HUES48 (cell line): Measurements from ENCODE around the gene CPA5.

Experiments used
- H3K27ac ChIP-seq: one replicate; pipeline ENCODE4 v1.7.0; 2013; ENCODE audit warnings: low read depth, low read length, inconsistent platforms
- H3K27me3 ChIP-seq: 2 replicates; pipeline ENCODE4 v1.6.1; 2013; ENCODE audit warnings: mild to moderate bottlenecking, low read length; ENCODE audit not compliant: control insufficient read depth, insufficient read depth
- H3K36me3 ChIP-seq: 2 replicates; pipeline ENCODE4 v1.6.1; 2013; ENCODE audit warnings: low read length; ENCODE audit not compliant: control insufficient read depth, insufficient read depth
- H3K4me1 ChIP-seq: 2 replicates; pipeline ENCODE4 v1.6.1; 2013; ENCODE audit warnings: mild to moderate bottlenecking, low read length; ENCODE audit not compliant: control insufficient read depth, insufficient read depth
- H3K4me3 ChIP-seq: 2 replicates; pipeline ENCODE4 v1.5.1; 2013; ENCODE audit warnings: mild to moderate bottlenecking, low read depth, low read length
- H3K9ac ChIP-seq: 2 replicates; pipeline ENCODE4 v1.6.1; 2013; ENCODE audit warnings: mild to moderate bottlenecking, low read depth, low read length, moderate library complexity
- H3K9me3 ChIP-seq: 2 replicates; pipeline ENCODE4 v1.6.1; 2013; ENCODE audit warnings: low read length; ENCODE audit not compliant: control insufficient read depth, insufficient read depth

CPA5 gene

DNA sequence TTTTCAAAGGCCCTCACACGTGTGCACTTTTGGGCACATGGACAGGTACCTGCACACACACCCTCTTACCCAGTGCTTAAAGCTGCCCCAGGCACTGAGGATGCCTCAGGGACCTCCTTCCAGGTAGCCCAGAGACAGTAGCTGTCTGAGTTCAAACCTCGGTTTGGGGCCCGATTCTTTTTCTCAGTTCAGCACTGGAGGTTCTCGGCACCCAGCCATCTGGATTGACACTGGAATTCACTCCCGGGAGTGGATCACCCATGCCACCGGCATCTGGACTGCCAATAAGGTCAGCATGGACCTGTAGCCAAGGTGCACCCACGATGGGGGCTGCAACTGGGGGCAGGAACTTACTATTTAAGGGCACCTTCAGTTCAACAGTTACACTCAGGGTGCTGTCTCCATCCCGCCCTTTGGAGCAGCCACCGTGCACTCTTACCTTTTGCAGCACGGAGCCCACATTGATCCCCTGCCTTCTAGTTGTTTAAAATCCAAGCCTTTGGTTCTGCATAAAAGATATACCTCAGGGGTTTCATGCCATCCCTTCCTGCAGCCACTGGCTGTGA is 17.7 kb downstream of the CPA5 start:
- Histone ChIP-seq H3K4me1 (0 out of 2 replicates have a peak, but pooled peaks cover 5% of the 10 kb centered on the region), H3K9ac (no peak overlapping the region), H3K9me3 (no peaks in the 10 kb centered on the region), H3K27ac (no peak overlapping the region), H3K4me3 (no peak overlapping the region), H3K36me3 (no peaks in the 10 kb centered on the region), H3K27me3 (no peaks in the 10 kb centered on the region)

DNA sequence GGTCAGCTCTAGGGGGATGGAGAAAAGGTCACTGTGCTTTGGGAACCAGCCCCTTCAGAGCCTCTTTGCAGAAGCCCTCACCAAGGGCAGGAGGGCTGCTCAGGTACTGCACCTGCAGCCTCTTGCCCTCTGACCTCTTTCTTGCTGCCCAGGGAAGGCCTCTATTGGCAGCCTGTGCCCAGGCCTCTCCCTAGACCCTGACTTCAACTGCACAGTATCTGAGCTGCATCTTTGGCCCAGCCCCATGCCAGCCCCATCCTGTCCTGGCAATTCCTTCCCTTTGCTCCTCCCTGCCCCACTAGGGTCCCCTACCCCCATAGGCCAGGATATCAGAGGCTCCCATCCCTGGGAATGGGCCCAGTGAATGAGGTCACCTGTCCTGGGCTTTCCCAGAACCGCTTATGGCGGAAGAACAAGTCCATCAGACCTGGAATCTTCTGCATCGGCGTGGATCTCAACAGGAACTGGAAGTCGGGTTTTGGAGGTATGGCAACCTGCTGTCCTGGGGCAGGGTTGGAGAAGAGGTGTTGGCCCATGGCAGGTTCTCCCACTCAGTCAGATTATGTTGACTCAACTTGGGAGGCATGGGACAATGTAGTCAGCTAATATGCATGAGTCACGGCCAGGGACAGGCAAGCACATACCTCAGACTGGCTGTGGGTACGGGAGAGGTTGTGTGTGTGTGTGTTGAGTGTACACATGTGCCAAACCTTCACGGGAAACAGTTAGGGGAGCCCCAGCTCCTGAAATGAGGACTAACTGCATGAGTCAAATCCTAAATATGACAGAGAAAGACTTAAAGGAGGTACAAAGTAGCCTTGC is 18.6 kb downstream of the CPA5 start:
- H3K4me1 ChIP-seq: 0 out of 2 replicates have a peak, but pooled peaks cover 5% of the 10 kb centered on the region
- H3K9ac ChIP-seq: no peak overlapping the region
- H3K27me3 ChIP-seq: no peaks in the 10 kb centered on the region

DNA sequence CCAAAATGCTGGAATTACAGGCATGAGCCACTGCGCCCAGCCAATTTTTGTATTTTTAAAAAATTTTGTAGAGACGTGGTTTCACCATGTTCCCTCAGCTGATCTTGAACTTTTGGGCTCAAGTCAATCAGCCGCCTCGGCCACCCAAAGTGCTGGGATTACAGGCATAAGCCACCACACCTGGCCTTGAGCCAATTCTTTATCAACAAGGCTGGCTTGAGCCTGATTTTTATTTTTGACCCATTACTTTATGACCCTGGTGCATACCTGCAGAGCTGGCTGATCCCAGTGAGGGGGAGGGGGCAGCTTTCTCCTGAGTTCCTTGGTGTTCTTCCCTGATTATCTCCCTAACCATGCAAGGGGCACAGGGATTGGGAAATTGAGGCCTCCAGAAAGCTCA is 19.8 kb downstream of the CPA5 start:
- no peaks in the 10 kb centered on the region for H3K9me3 ChIP-seq
- no peak overlapping the region for H3K27ac ChIP-seq
- no peak overlapping the region for H3K4me3 ChIP-seq
- no peaks in the 10 kb centered on the region for H3K36me3 ChIP-seq
- H3K9ac ChIP-seq: no peak overlapping the region
- no peaks in the 10 kb centered on the region for H3K27me3 ChIP-seq
- H3K4me1 ChIP-seq: 0 out of 2 replicates have a peak, but pooled peaks cover 5% of the 10 kb centered on the region

More for the DNA sequence above, 18.6 kb downstream of the CPA5 start:
- no peaks in the 10 kb centered on the region for H3K9me3 ChIP-seq
- no peak overlapping the region for H3K4me3 ChIP-seq
- H3K27ac ChIP-seq: no peak overlapping the region
- H3K36me3 ChIP-seq: no peaks in the 10 kb centered on the region

DNA sequence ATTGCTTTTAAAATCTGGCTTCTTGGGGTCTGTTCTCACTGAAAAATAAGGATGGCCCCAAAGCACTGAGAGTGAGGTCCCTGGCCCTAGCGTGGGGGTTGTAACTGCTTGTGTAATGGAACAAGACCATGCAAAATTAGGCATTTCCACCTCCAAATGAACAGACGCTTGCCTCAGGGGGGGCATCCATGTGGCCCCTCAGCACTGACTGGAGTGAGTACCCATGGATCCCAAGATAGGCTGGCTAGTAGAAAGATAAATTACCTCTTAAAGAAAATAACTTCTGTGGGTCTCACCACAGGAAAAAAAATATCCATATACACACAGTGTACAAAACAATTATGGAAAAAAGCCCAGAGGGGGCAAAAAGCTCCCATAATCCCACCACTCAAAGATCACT is 20.5 kb downstream of the CPA5 start:
- Histone ChIP-seq H3K27me3 (no peaks in the 10 kb centered on the region), H3K27ac (no peak overlapping the region), H3K36me3 (no peaks in the 10 kb centered on the region), H3K4me1 (0 out of 2 replicates have a peak, but pooled peaks cover 5% of the 10 kb centered on the region), H3K4me3 (no peak overlapping the region), H3K9me3 (no peaks in the 10 kb centered on the region), H3K9ac (no peak overlapping the region)

DNA sequence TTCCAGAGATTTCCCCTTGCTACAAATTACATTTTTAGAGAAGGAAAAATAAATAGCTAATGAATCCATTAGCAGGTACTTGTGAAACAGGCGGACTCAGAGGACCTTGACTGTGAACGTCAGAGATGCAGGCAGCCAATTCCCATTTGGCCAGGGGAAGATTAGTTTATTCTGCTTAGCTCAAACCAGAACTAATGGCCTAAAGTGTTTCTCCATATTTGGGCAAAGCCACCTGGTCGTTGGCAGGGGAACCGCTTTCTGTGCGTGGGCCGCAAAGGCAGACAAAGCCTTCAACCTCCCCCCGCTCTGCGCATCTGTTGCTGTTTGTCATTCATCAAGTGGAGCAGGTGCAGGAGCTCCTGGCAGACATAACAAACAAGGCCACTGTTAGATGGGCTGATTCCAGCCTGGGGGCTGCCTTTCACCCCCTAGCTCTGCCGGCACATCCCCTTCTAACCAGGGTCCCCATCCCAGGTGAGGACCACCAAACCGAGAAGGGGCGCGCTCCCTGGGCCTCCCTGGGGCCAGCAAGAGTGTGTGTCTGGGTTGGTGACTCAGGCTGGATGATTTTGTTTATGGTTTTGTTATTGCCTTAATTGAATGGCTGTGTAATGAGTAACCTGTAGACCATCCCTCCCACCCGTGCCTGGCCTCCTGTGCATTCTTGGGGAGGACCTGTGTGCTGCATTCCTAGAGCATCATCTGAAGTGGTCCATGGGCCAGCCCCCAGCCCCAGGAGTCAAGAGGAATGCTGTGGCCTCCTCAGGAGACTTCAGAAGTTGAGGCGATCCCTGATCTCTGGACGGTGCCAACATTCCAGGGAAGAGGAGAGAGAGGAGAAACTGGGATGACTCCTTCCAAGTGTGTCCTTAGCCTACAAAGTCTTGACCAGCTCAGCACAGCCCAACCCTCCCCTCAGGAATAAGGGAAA is 21.2 kb downstream of the CPA5 start:
- H3K9me3 ChIP-seq: no peaks in the 10 kb centered on the region
- no peak overlapping the region for H3K9ac ChIP-seq
- H3K36me3 ChIP-seq: no peaks in the 10 kb centered on the region
- H3K4me1 ChIP-seq: 0 out of 2 replicates have a peak, but pooled peaks cover 5% of the 10 kb centered on the region
- H3K4me3 ChIP-seq: no peak overlapping the region
- H3K27me3 ChIP-seq: no peaks in the 10 kb centered on the region
- H3K27ac ChIP-seq: peak overlapping the region; percentile 44

DNA sequence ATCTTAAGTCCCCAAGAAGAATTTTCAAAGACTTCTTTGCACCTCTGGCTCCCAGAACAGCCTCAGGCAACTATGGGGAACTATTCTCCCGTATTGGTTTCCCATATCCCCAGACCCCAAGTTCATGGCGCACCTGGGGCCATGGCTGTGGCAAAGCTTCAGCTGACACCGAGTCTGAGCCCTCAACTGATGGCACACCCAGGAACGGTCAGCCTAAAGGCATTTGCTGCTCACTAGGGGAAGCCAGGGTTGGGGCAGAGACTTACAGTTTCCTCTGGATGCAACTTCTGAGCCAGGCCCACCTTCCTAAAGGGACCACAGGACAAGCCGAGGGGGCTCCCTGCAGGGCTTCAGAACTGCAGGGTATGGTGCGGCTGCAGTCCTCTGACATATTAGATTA is 21.9 kb downstream of the CPA5 start:
- Histone ChIP-seq H3K27me3 (no peaks in the 10 kb centered on the region), H3K9me3 (no peaks in the 10 kb centered on the region), H3K36me3 (no peaks in the 10 kb centered on the region), H3K9ac (no peak overlapping the region), H3K27ac (no peak overlapping the region), H3K4me1 (0 out of 2 replicates have a peak, but pooled peaks cover 5% of the 10 kb centered on the region), H3K4me3 (no peak overlapping the region)

DNA sequence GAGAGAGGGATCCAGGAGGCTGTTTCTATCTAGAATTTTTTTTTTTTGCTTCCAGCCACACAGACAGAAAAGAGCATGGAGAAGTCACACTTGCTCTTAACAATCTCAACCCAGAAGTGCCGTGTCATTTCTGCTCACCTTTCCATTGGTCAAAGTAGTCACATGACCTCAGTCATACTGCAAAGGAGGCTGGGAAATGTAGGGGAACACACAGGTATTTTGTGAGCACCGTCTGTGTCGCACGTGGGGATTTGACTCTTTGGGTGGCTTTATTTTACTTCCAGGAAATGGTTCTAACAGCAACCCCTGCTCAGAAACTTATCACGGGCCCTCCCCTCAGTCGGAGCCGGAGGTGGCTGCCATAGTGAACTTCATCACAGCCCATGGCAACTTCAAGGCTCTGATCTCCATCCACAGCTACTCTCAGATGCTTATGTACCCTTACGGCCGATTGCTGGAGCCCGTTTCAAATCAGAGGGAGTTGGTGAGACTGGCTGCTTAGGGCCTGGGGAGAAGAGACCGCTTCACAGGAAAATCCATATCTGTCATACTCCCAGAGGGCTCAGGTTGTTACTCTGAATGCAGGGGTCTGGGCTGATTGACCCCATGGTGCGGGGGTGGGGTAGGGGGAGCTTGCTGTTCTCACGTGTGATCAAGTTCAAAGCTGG is 22.6 kb downstream of the CPA5 start:
- Histone ChIP-seq H3K4me3 (no peak overlapping the region), H3K9me3 (no peaks in the 10 kb centered on the region), H3K9ac (no peak overlapping the region), H3K36me3 (no peaks in the 10 kb centered on the region), H3K4me1 (0 out of 2 replicates have a peak, but pooled peaks cover 5% of the 10 kb centered on the region), H3K27ac (no peak overlapping the region), H3K27me3 (no peaks in the 10 kb centered on the region)

DNA sequence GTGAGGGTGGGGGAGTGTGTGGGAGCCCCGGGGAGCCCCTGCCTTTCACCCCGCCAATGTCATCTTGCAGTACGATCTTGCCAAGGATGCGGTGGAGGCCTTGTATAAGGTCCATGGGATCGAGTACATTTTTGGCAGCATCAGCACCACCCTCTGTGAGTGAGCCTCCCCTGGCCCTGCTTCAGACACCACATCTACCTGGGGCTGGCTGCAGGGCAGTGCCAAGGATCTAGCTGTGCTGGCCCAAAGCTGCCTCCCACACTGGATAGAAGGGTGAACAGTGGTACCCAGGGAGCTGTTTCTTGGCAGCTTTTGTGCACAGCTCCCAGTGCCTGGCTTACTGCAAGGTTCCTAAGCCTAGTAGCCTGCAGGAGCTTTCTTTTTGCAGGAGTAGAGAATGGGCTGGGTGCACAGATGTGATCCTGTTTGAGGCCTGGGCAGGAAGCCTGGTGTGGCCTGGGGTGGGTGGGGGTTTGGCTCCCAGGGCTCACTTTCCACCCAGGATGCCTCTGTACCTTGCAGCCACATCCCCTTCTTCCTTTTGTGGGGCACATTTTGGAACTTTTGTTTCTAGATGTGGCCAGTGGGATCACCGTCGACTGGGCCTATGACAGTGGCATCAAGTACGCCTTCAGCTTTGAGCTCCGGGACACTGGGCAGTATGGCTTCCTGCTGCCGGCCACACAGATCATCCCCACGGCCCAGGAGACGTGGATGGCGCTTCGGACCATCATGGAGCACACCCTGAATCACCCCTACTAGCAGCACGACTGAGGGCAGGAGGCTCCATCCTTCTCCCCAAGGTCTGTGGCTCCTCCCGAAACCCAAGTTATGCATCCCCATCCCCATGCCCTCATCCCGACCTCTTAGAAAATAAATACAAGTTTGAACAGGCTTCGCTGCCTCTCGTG is 23.5 kb downstream of the CPA5 start:
- H3K27ac ChIP-seq: no peak overlapping the region
- no peak overlapping the region for H3K4me3 ChIP-seq
- H3K9me3 ChIP-seq: no peaks in the 10 kb centered on the region
- H3K36me3 ChIP-seq: no peaks in the 10 kb centered on the region
- H3K27me3 ChIP-seq: no peaks in the 10 kb centered on the region
- no peak overlapping the region for H3K9ac ChIP-seq
- H3K4me1 ChIP-seq: peaks cover 6% of the 10 kb centered on the region

DNA sequence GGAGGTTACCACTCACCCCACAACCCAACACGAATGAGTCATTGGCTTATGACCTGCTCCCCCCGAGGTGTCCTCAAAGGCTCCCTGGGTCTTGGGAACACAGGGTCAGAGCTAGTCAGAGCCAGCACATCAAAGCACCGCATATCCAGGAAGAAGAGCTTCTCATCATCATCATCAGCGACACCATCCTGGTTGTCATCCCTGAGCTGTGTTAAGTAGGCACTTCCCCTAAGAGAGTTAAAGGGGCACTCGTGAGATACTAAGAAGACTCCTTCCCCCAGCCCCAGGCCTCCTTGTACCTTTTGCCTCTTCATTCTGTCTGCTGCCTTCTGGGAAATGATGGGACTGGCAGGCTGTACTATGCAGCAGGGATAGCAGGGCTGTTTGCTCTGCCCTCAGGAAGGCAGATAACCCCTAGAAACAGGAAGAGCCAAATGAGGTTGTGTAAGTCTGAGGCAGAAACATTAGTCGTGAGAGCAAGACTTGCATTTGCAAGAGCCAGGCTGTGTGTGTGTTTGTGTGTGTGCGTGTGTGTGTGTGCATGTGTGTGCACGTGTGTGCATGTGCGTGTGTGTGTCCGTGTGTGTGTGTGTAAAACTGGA is 24.6 kb downstream of the CPA5 start:
- no peak overlapping the region for H3K4me3 ChIP-seq
- no peaks in the 10 kb centered on the region for H3K27me3 ChIP-seq
- H3K9me3 ChIP-seq: no peaks in the 10 kb centered on the region
- H3K27ac ChIP-seq: no peak overlapping the region
- H3K4me1 ChIP-seq: peaks cover 16% of the 10 kb centered on the region
- H3K9ac ChIP-seq: no peak overlapping the region
- no peaks in the 10 kb centered on the region for H3K36me3 ChIP-seq
